Stimulated activated CD8-positive, alpha-beta memory T cell treated with anti-CD3 and anti-CD28 coated beads, Interleukin-7, amount 100 ng/mL, for 4 hours (primary cell): ENCODE data around the gene PRKAG1.
A peak's percentile ranks its signal among the peaks of the same experiment; 100 is the strongest.

Experiments used
- DNase-seq, 2 donors: peaks; one replicate each; pipeline ENCODE4 v3.0.0-alpha.2; 2020; ENCODE audit warnings: low read depth in 2 of 2

The PRKAG1 gene

GRCh38 chr12:49010092-49010668 lies 8.4 kb downstream of the PRKAG1 start:
- DNase-seq = no peak

GRCh38 chr12:49008943-49009342 lies 9.6 kb downstream of the PRKAG1 start:
- no peak for DNase-seq

GRCh38 chr12:49000346-49000745 lies 18.2 kb downstream of the PRKAG1 start:
- DNase-seq = no peak

GRCh38 chr12:48999371-49000131 lies 19.0 kb downstream of the PRKAG1 start, which contains the start of gene DDN:
Gene DDN, minus strand, starts transcription at chr12:48999375. Its CDS starts 88 bp downstream, at chr12:48999287.
- DNase-seq = peak; percentile 12 to 39

- DNase-seq = peak; percentile 7 to 21
These were observed 19.9 kb downstream of the PRKAG1 start for GRCh38 chr12:48998497-48999353.

GRCh38 chr12:48997719-48998496 lies 20.7 kb downstream of the PRKAG1 start:
- DNase-seq = peak in 1 of 2 donors; percentile 36

- peak in 1 of 2 donors; percentile 54 for DNase-seq
These were observed 21.5 kb downstream of the PRKAG1 start for GRCh38 chr12:48996794-48997718.

- DNase-seq = no peak
These were observed 23.3 kb downstream of the PRKAG1 start for GRCh38 chr12:48995086-48995879.

GRCh38 chr12:48994224-48995085 lies 24.1 kb downstream of the PRKAG1 start:
- no peak for DNase-seq

GRCh38 chr12:48993787-48994186 lies 24.8 kb downstream of the PRKAG1 start:
- DNase-seq = no peak

GRCh38 chr12:48991247-48992050 lies 27.1 kb downstream of the PRKAG1 start:
- DNase-seq = no peak

GRCh38 chr12:48990552-48990951 lies 28.0 kb downstream of the PRKAG1 start:
- DNase-seq = no peak

GRCh38 chr12:48988030-48988649 lies 30.4 kb downstream of the PRKAG1 start:
- DNase-seq = peak in 1 of 2 donors; percentile 42

GRCh38 chr12:48986720-48987291 lies 31.8 kb downstream of the PRKAG1 start:
- no peak for DNase-seq

GRCh38 chr12:48985901-48986300 lies 32.7 kb downstream of the PRKAG1 start:
- no peak for DNase-seq

GRCh38 chr12:48985475-48985897 lies 33.1 kb downstream of the PRKAG1 start:
- DNase-seq = no peak
